Esophagus squamous epithelium (tissue), 5 donors: ENCODE results near the gene SELENOS. TPM values are rescaled to one million over a fixed set of nuclear protein-coding genes. Genes with fewer than 3 reads are reported as not detected.
A peak's percentile ranks its signal among the peaks of the same experiment; 100 is the strongest.

Experiments
- DNase-seq: peaks from one replicate; lab custom pipeline; 2025; lab: John Stamatoyannopoulos, UW
- H3K27ac ChIP-seq, 4 donors: fragments of 200-600 bp; sonication (generic); one replicate each; pipeline ENCODE4 v1.5.1; 2016 to 2019; ENCODE audit warnings: mild to moderate bottlenecking in 1 of 4
- H3K27me3 ChIP-seq, 4 donors: fragments of 200-600 bp; sonication (generic); 1 replicate in 3 of 4; 2 replicates in 1 of 4; pipeline versions ENCODE4 v1.5.1 to v1.6.0; 2017 to 2021; ENCODE audit warnings: antibody characterized with exemption in 1 of 4
- H3K36me3 ChIP-seq, 3 donors: fragments of 200-600 bp; sonication (generic); one replicate each; pipeline ENCODE4 v1.5.1; 2016 to 2019
- H3K4me1 ChIP-seq, 3 donors: fragments of 200-600 bp; sonication (generic); one replicate each; pipeline ENCODE4 v1.5.1; 2017 to 2019
- H3K4me3 ChIP-seq, 4 donors: fragments of 200-600 bp; sonication (generic); 1 replicate in 3 of 4; 2 replicates in 1 of 4; pipeline ENCODE4 v1.5.1; 2016 to 2019; ENCODE audit warnings: mild to moderate bottlenecking in 2 of 4, moderate library complexity in 1 of 4
- H3K9me3 ChIP-seq, 3 donors: fragments of 200-600 bp; sonication (generic); one replicate each; pipeline ENCODE4 v1.5.1; 2016 to 2019
- POLR2A ChIP-seq, 4 donors: fragments of 450-650 bp; IDR thresholded peaks; one replicate each; pipeline ENCODE4 v1.6.1; 2017; ENCODE audit warnings: antibody characterized with exemption in 4 of 4, mild to moderate bottlenecking in 4 of 4, moderate library complexity in 3 of 4
- WGBS, 2 donors: methylation state at CpG; one replicate each; pipeline ENCODE4 v1.1.5; 2018; 5-methylcytosine and 5-hydroxymethylcytosine counted together
- intact Hi-C: fragments of 100-400 bp; cut with DNase I; formaldehyde crosslinking; loops from one replicate; pipeline ENCODE4 v1.15.0; 2022
- total RNA-seq, 4 donors: library from RNA; depleted of rRNA; stranded (reverse); fragments of >200 nt; gene quantifications; one replicate each; pipeline ENCODE4 v1.1.0, GENCODE V29; 2016
- TF ChIP-seq, protein P1 (sequence below), 6 experiments: fragments of 450-650 bp in 4 of 6; fragments of 200-600 bp in 2 of 6; sonication (generic) in 2 of 6; IDR thresholded peaks; one replicate each; pipeline ENCODE4 v1.5.1; 2016 to 2019; ENCODE audit warnings: antibody characterized with exemption in 6 of 6, mild to moderate bottlenecking in 4 of 6, moderate library complexity in 4 of 6
- donor health status: DM: yes; HTN: yes; CAD: no.

Gene SELENOS
- total RNA-seq, 4 donors from 2014 or later: 57.6 to 69.6 (median 63.4) TPM

DNA sequence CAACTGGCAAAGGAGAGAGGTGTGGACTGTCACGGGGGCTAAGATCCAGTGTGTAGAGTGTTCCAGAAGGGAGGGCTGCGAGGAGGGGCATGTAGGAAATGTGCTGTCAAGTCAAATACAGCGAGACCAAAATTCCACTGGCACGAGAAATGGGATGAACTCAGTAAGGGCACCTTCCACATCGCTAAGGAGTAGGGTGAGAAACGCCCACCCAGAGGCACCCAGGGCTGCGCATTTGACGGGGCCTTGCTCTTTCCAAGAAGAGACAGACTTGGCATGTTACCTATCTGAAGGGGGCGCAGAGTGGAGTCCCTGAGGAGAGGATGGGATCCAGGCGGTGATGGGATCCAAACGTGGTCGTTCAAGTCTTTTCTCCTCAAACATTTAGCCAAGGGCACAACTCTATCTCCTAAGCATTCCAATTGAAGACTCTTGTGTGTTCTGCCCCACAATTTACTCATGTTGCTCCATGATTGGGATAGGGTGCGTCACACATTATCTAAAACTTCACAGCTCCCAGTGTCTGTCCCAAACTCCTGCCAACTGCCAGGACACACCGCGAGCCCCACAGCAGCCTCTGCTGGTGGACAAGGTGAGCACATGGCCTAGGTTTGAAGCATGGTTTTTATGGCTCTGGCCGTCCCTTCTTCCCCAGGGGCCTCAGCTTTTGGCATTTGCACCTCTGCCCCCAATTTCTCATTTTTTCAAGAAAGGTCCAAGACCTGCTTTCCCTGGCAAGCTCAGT, 7.6 kb downstream of the SELENOS start:
- no peak overlapping the region for H3K4me3 ChIP-seq
- TF ChIP-seq POLR2A (IDR thresholded peaks at IDR 0.05): no peak
- TF ChIP-seq, protein P1, sequence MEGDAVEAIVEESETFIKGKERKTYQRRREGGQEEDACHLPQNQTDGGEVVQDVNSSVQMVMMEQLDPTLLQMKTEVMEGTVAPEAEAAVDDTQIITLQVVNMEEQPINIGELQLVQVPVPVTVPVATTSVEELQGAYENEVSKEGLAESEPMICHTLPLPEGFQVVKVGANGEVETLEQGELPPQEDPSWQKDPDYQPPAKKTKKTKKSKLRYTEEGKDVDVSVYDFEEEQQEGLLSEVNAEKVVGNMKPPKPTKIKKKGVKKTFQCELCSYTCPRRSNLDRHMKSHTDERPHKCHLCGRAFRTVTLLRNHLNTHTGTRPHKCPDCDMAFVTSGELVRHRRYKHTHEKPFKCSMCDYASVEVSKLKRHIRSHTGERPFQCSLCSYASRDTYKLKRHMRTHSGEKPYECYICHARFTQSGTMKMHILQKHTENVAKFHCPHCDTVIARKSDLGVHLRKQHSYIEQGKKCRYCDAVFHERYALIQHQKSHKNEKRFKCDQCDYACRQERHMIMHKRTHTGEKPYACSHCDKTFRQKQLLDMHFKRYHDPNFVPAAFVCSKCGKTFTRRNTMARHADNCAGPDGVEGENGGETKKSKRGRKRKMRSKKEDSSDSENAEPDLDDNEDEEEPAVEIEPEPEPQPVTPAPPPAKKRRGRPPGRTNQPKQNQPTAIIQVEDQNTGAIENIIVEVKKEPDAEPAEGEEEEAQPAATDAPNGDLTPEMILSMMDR (IDR thresholded peaks at IDR 0.05): peak in 3 of 6 experiments; percentile 10 to 32 (median 13)
- no peak for DNase-seq
- H3K36me3 ChIP-seq: peaks cover 25 to 58% (median 33%) of the 10 kb centered on the region in 3 donors
- no peak overlapping the region for H3K27ac ChIP-seq
- intact Hi-C loops: no loop called here
- H3K4me1 ChIP-seq: peaks cover 0 to 31% (median 10%) of the 10 kb centered on the region in 3 donors
- WGBS, 2 donors: 85 to 87% methylated on average over 16 of the region's 16 CpGs
- H3K27me3 ChIP-seq: no peaks in the 10 kb centered on the region
- H3K9me3 ChIP-seq: no peaks in the 10 kb centered on the region

DNA sequence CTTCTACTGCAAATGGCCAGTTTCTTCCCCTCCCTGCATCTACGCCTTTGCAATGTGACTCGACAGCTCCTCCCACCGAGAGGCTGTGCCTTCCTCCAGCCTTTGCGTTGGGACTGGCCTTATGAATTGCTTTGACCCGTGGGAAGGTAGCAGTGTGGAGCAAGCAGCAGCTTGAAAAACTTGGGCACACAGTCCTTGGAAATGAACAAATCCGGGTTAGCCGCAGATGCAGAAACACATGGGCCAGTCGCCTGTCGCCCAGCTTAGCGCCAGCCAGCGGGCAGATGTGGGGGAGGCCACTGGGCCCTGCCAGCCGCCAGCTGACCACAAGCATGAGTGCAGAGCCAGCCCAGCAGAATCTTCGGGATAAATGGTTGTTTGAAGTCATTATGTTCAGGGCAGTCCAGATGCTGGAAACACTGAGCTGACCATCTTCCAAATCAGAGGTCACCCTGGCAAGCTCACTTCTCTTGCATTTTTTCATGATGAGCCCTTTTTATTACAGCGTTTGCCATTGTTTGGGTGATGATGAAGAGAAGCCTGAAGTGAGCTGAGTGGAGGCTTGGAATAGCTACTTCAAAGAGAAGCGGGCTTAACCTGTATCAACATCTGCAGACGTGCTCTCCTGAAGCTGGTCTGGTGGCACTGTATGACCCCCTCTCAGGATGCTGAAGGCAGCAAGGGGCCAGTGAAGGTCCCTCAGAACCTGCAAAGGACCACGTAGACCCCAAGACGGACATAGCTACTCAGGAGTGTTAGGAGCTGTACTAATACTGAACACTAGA, 9.8 kb downstream of the SELENOS start:
- H3K36me3 ChIP-seq: peaks cover 11 to 36% (median 13%) of the 10 kb centered on the region in 3 donors
- TF ChIP-seq, protein P1 (IDR thresholded peaks at IDR 0.05): no peak
- peak in 1 of 4 donors; percentile 13 for TF ChIP-seq POLR2A (IDR thresholded peaks at IDR 0.05)
- no peak overlapping the region for H3K4me3 ChIP-seq
- no peaks in the 10 kb centered on the region for H3K9me3 ChIP-seq
- H3K4me1 ChIP-seq: peaks cover 0 to 37% (median 12%) of the 10 kb centered on the region in 3 donors
- WGBS, 2 donors: 47 to 50% methylated on average over 12 of the region's 18 CpGs
- H3K27me3 ChIP-seq: no peaks in the 10 kb centered on the region
- H3K27ac ChIP-seq: peak overlapping the region in 3 of 4 donors; percentile 58 to 80 (median 74)
- DNase-seq: no peak
- intact Hi-C loops: no loop called here

DNA sequence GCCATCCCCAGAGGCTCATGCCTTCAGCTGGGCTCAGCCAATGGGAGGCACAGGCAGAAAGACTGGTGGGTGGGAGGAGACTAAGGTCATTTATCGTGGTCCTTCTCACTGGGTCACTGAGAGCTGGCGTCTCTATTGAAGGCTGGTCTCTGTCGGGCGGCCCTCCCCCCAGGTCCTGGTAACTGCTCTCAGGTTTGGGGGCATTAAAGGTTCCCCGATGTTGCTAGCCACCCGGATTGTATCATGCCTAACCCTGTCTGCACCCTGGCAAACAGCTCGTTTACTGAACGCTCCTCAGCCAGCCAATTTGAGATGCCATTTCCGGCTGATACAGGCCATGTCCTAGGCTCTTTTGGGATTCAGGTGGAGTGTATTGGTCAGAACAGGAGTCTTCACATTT, 10.5 kb downstream of the SELENOS start:
- TF ChIP-seq, protein P1 (IDR thresholded peaks at IDR 0.05): no peak
- no peak for TF ChIP-seq POLR2A (IDR thresholded peaks at IDR 0.05)
- Histone ChIP-seq H3K27me3 (no peaks in the 10 kb centered on the region), H3K4me3 (no peak overlapping the region), H3K4me1 (peaks cover 0 to 37% (median 12%) of the 10 kb centered on the region in 3 donors), H3K27ac (peak overlapping the region in 3 of 4 donors; percentile 58 to 80 (median 74)), H3K36me3 (peaks cover 6 to 29% (median 9%) of the 10 kb centered on the region in 3 donors), H3K9me3 (no peaks in the 10 kb centered on the region)
- DNase-seq: no peak
- WGBS, 2 donors: 47 to 81% methylated on average over 4 to 7 of the region's 9 CpGs
- intact Hi-C loops: no loop called here

DNA sequence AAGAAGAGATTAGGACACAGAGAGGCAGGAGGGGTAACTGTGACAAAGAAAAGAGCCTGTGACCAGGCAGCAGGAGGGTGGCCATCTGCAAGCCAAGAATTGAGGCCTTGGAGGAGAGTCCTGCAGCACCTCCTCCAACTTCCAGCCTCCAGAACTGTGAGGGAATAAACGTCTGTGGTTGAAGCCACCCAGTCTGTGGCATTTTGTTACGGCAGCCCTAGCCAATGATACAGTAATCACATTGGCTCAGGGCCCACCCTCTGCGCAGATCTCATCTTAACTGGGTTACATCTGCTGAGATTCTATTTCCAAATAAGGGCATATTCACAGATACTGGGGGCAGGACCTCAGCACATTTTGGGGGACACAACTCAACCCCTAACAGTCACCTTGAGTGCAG, 11.3 kb downstream of the SELENOS start:
- intact Hi-C loops: no loop called here
- Histone ChIP-seq H3K36me3 (peaks cover 0 to 22% (median 7%) of the 10 kb centered on the region in 3 donors), H3K4me1 (peaks cover 0 to 37% (median 12%) of the 10 kb centered on the region in 3 donors), H3K27me3 (no peaks in the 10 kb centered on the region), H3K4me3 (no peak overlapping the region), H3K27ac (peak overlapping the region in 3 of 4 donors; percentile 58 to 80 (median 74)), H3K9me3 (no peaks in the 10 kb centered on the region)
- DNase-seq: no peak
- 15 to 66% methylated on average over 2 to 3 of the region's 3 CpGs for WGBS, 2 donors
- TF ChIP-seq POLR2A (IDR thresholded peaks at IDR 0.05): no peak
- TF ChIP-seq, protein P1 (IDR thresholded peaks at IDR 0.05): no peak
